Peyer's patch (tissue), 4 donors: ENCODE data around the gene DHCR24.

Source experiments
- CTCF ChIP-seq, 6 experiments: fragments of 450-650 bp in 4 of 6; fragments of 200-600 bp in 2 of 6; sonication (generic) in 1 of 6; IDR thresholded peaks; one replicate each; pipeline ENCODE4 v1.5.1; 2017 to 2019; ENCODE audit warnings: antibody characterized with exemption in 6 of 6, mild to moderate bottlenecking in 3 of 6, moderate library complexity in 1 of 6
- POLR2A ChIP-seq, 2 donors: fragments of 450-650 bp; IDR thresholded peaks; one replicate each; pipeline ENCODE4 v1.5.1; 2017; ENCODE audit warnings: antibody characterized with exemption in 2 of 2, mild to moderate bottlenecking in 2 of 2, moderate library complexity in 2 of 2

- TF ChIP-seq CTCF (IDR thresholded peaks at IDR 0.05) = peak in 1 of 6 experiments; percentile 3
- TF ChIP-seq POLR2A (IDR thresholded peaks at IDR 0.05) = no peak
Observed at GRCh38 chr1:54804471-54805132, 82.4 kb downstream of the DHCR24 start.
